Measurements from ENCODE around the gene TEX14.
A peak's percentile ranks its signal among the peaks of the same experiment; 100 is the strongest.

Gene TEX14

GRCh38 chr17:58536542-58536941 lies 155.3 kb downstream of the TEX14 start:
- H3K23ac ChIP-seq (ENCODE audit: low read depth, low read length, poor library complexity): no peak overlapping the region
- no peak overlapping the region for H4K8ac ChIP-seq (ENCODE audit: low read depth, low read length)
- no peak overlapping the region for H2BK15ac ChIP-seq (ENCODE audit: low read length)
- H3K14ac ChIP-seq (ENCODE audit: low read length): no peak overlapping the region
- no CpG with 5 or more reads among the region's 3 CpGs for WGBS, 2 donors (ENCODE audit: extremely low coverage in 2 of 2, insufficient read length in 2 of 2, insufficient replicate concordance in 1 of 2)
- no peak overlapping the region for H2BK5ac ChIP-seq (ENCODE audit: low read length)
- H3K79me1 ChIP-seq (ENCODE audit: low read depth, low read length): no peaks in the 10 kb centered on the region
- H2AK5ac ChIP-seq (ENCODE audit: low read depth, low read length): no peak overlapping the region
- H2BK12ac ChIP-seq (ENCODE audit: low read length): no peak overlapping the region
- no peak overlapping the region for H2AFZ ChIP-seq (ENCODE audit: low read length)
- no peak overlapping the region for H3K4ac ChIP-seq (ENCODE audit: low read length)
- H3K9me3 ChIP-seq (replicated peaks in 1 of 2; ENCODE audit: control insufficient read depth in 2 of 2, insufficient read depth in 1 of 2, low read depth in 1 of 2, low read length in 2 of 2): no peaks in the 10 kb centered on the region
- no peak overlapping the region for H3K27ac ChIP-seq (replicated peaks; ENCODE audit: low read length)
- H3K9ac ChIP-seq (ENCODE audit: low read depth, low read length, poor library complexity): no peak overlapping the region
- peaks cover 0 to 68% (median 0%) of the 10 kb centered on the region in 3 experiments for H3K27me3 ChIP-seq (ENCODE audit: control insufficient read depth in 3 of 3, insufficient read depth in 3 of 3, low read depth in 1 of 3, low read length in 3 of 3)
- H3K4me3 ChIP-seq (ENCODE audit: low read length in 2 of 2): no peak overlapping the region
- no peak overlapping the region for H3K4me2 ChIP-seq (ENCODE audit: insufficient read depth, low read length, poor library complexity, severe bottlenecking)
- no peak overlapping the region for H4K91ac ChIP-seq (ENCODE audit: low read depth, low read length, poor library complexity)
- DNase-seq (ENCODE audit: low spot score): no peak
- no peaks in the 10 kb centered on the region for H3K36me3 ChIP-seq (replicated peaks in 1 of 2; ENCODE audit: control insufficient read depth in 2 of 2, insufficient read depth in 2 of 2, low read length in 2 of 2)
- H3K18ac ChIP-seq (ENCODE audit: low read length): peak overlapping the region; percentile 49
- peak overlapping the region; percentile 17 for H2BK120ac ChIP-seq (ENCODE audit: low read depth, low read length)
- H3K4me1 ChIP-seq (ENCODE audit: control insufficient read depth in 2 of 2, insufficient read depth in 1 of 2, low read depth in 1 of 2, low read length in 2 of 2): peaks cover 6 to 10% of the 10 kb centered on the region in 2 donors

GRCh38 chr17:58535431-58535830 lies 156.4 kb downstream of the TEX14 start:
- H4K91ac ChIP-seq (ENCODE audit: low read depth, low read length, poor library complexity): no peak overlapping the region
- no peak overlapping the region for H3K4me2 ChIP-seq (ENCODE audit: insufficient read depth, low read length, poor library complexity, severe bottlenecking)
- no peak overlapping the region for H2BK12ac ChIP-seq (ENCODE audit: low read length)
- H3K18ac ChIP-seq (ENCODE audit: low read length): no peak overlapping the region
- H4K8ac ChIP-seq (ENCODE audit: low read depth, low read length): no peak overlapping the region
- no CpG with 5 or more reads among the region's 2 CpGs for WGBS, 2 donors (ENCODE audit: extremely low coverage in 2 of 2, insufficient read length in 2 of 2, insufficient replicate concordance in 1 of 2)
- no peak overlapping the region for H3K27ac ChIP-seq (replicated peaks; ENCODE audit: low read length)
- H2BK120ac ChIP-seq (ENCODE audit: low read depth, low read length): no peak overlapping the region
- H3K79me1 ChIP-seq (ENCODE audit: low read depth, low read length): no peaks in the 10 kb centered on the region
- H3K36me3 ChIP-seq (replicated peaks in 1 of 2; ENCODE audit: control insufficient read depth in 2 of 2, insufficient read depth in 2 of 2, low read length in 2 of 2): no peaks in the 10 kb centered on the region
- no peak overlapping the region for H2AK5ac ChIP-seq (ENCODE audit: low read depth, low read length)
- no peak overlapping the region for H3K4me3 ChIP-seq (ENCODE audit: low read length in 2 of 2)
- peaks cover 10 to 12% of the 10 kb centered on the region in 2 donors for H3K4me1 ChIP-seq (ENCODE audit: control insufficient read depth in 2 of 2, insufficient read depth in 1 of 2, low read depth in 1 of 2, low read length in 2 of 2)
- no peak overlapping the region for H2AFZ ChIP-seq (ENCODE audit: low read length)
- H3K4ac ChIP-seq (ENCODE audit: low read length): no peak overlapping the region
- no peak overlapping the region for H3K14ac ChIP-seq (ENCODE audit: low read length)
- H2BK15ac ChIP-seq (ENCODE audit: low read length): no peak overlapping the region
- no peaks in the 10 kb centered on the region for H3K9me3 ChIP-seq (replicated peaks in 1 of 2; ENCODE audit: control insufficient read depth in 2 of 2, insufficient read depth in 1 of 2, low read depth in 1 of 2, low read length in 2 of 2)
- H3K27me3 ChIP-seq (ENCODE audit: control insufficient read depth in 3 of 3, insufficient read depth in 3 of 3, low read depth in 1 of 3, low read length in 3 of 3): peaks cover 0 to 74% (median 2%) of the 10 kb centered on the region in 3 experiments
- DNase-seq (ENCODE audit: low spot score): no peak
- no peak overlapping the region for H3K9ac ChIP-seq (ENCODE audit: low read depth, low read length, poor library complexity)
- H2BK5ac ChIP-seq (ENCODE audit: low read length): no peak overlapping the region
- no peak overlapping the region for H3K23ac ChIP-seq (ENCODE audit: low read depth, low read length, poor library complexity)

GRCh38 chr17:58534901-58535421 lies 156.9 kb downstream of the TEX14 start:
- no peak overlapping the region for H2BK12ac ChIP-seq (ENCODE audit: low read length)
- H3K4me3 ChIP-seq (ENCODE audit: low read length in 2 of 2): no peak overlapping the region
- no peak overlapping the region for H4K8ac ChIP-seq (ENCODE audit: low read depth, low read length)
- H3K27ac ChIP-seq (replicated peaks; ENCODE audit: low read length): no peak overlapping the region
- no peaks in the 10 kb centered on the region for H3K9me3 ChIP-seq (replicated peaks in 1 of 2; ENCODE audit: control insufficient read depth in 2 of 2, insufficient read depth in 1 of 2, low read depth in 1 of 2, low read length in 2 of 2)
- H3K9ac ChIP-seq (ENCODE audit: low read depth, low read length, poor library complexity): no peak overlapping the region
- H3K4ac ChIP-seq (ENCODE audit: low read length): no peak overlapping the region
- no peak overlapping the region for H4K91ac ChIP-seq (ENCODE audit: low read depth, low read length, poor library complexity)
- H2AFZ ChIP-seq (ENCODE audit: low read length): no peak overlapping the region
- no peak overlapping the region for H3K4me2 ChIP-seq (ENCODE audit: insufficient read depth, low read length, poor library complexity, severe bottlenecking)
- H3K79me1 ChIP-seq (ENCODE audit: low read depth, low read length): no peaks in the 10 kb centered on the region
- H3K4me1 ChIP-seq (ENCODE audit: control insufficient read depth in 2 of 2, insufficient read depth in 1 of 2, low read depth in 1 of 2, low read length in 2 of 2): peaks cover 10 to 12% of the 10 kb centered on the region in 2 donors
- H2BK15ac ChIP-seq (ENCODE audit: low read length): no peak overlapping the region
- no peak overlapping the region for H3K14ac ChIP-seq (ENCODE audit: low read length)
- no peak overlapping the region for H2BK120ac ChIP-seq (ENCODE audit: low read depth, low read length)
- no peak for DNase-seq (ENCODE audit: low spot score)
- no peak overlapping the region for H3K23ac ChIP-seq (ENCODE audit: low read depth, low read length, poor library complexity)
- H2BK5ac ChIP-seq (ENCODE audit: low read length): no peak overlapping the region
- no peak overlapping the region for H2AK5ac ChIP-seq (ENCODE audit: low read depth, low read length)
- WGBS, 2 donors (ENCODE audit: extremely low coverage in 2 of 2, insufficient read length in 2 of 2, insufficient replicate concordance in 1 of 2): no CpG with 5 or more reads among the region's 4 CpGs
- no peak overlapping the region for H3K18ac ChIP-seq (ENCODE audit: low read length)
- H3K36me3 ChIP-seq (replicated peaks in 1 of 2; ENCODE audit: control insufficient read depth in 2 of 2, insufficient read depth in 2 of 2, low read length in 2 of 2): no peaks in the 10 kb centered on the region
- H3K27me3 ChIP-seq (ENCODE audit: control insufficient read depth in 3 of 3, insufficient read depth in 3 of 3, low read depth in 1 of 3, low read length in 3 of 3): peaks cover 0 to 74% (median 2%) of the 10 kb centered on the region in 3 experiments

- Histone ChIP-seq H3K4me1 (ENCODE audit: control insufficient read depth in 2 of 2, insufficient read depth in 1 of 2, low read depth in 1 of 2, low read length in 2 of 2) (peaks cover 10 to 12% of the 10 kb centered on the region in 2 donors), H2AK5ac (ENCODE audit: low read depth, low read length) (no peak overlapping the region), H3K9me3 (replicated peaks in 1 of 2; ENCODE audit: control insufficient read depth in 2 of 2, insufficient read depth in 1 of 2, low read depth in 1 of 2, low read length in 2 of 2) (no peaks in the 10 kb centered on the region), H3K4me3 (ENCODE audit: low read length in 2 of 2) (no peak overlapping the region), H3K9ac (ENCODE audit: low read depth, low read length, poor library complexity) (no peak overlapping the region), H3K36me3 (replicated peaks in 1 of 2; ENCODE audit: control insufficient read depth in 2 of 2, insufficient read depth in 2 of 2, low read length in 2 of 2) (no peaks in the 10 kb centered on the region), H3K4me2 (ENCODE audit: insufficient read depth, low read length, poor library complexity, severe bottlenecking) (no peak overlapping the region), H2AFZ (ENCODE audit: low read length) (no peak overlapping the region), H2BK5ac (ENCODE audit: low read length) (no peak overlapping the region), H3K27me3 (ENCODE audit: control insufficient read depth in 3 of 3, insufficient read depth in 3 of 3, low read depth in 1 of 3, low read length in 3 of 3) (peaks cover 0 to 76% (median 2%) of the 10 kb centered on the region in 3 experiments), H3K14ac (ENCODE audit: low read length) (no peak overlapping the region), H3K18ac (ENCODE audit: low read length) (no peak overlapping the region), H3K27ac (replicated peaks; ENCODE audit: low read length) (no peak overlapping the region), H4K91ac (ENCODE audit: low read depth, low read length, poor library complexity) (no peak overlapping the region), H3K4ac (ENCODE audit: low read length) (no peak overlapping the region), H3K79me1 (ENCODE audit: low read depth, low read length) (no peaks in the 10 kb centered on the region), H2BK15ac (ENCODE audit: low read length) (no peak overlapping the region), H2BK120ac (ENCODE audit: low read depth, low read length) (no peak overlapping the region), H4K8ac (ENCODE audit: low read depth, low read length) (no peak overlapping the region), H2BK12ac (ENCODE audit: low read length) (no peak overlapping the region), H3K23ac (ENCODE audit: low read depth, low read length, poor library complexity) (no peak overlapping the region)
- no peak for DNase-seq (ENCODE audit: low spot score)
- no CpG with 5 or more reads among the region's 3 CpGs for WGBS, 2 donors (ENCODE audit: extremely low coverage in 2 of 2, insufficient read length in 2 of 2, insufficient replicate concordance in 1 of 2)
These were observed 157.5 kb downstream of the TEX14 start for GRCh38 chr17:58534331-58534730.

Measured in neuronal stem cell (in vitro differentiated cells).